Trophoblast cell (in vitro differentiated cells and primary cell): Measurements from ENCODE around the gene ZNF747.

Experiments used
- DNase-seq, 2 donors: peaks; one replicate each; pipeline ENCODE4 v3.0.0-alpha.2; 2016
- H2AFZ ChIP-seq: 2 replicates; pipeline ENCODE4 v1.6.1; 2013; ENCODE audit warnings: low read length, moderate library complexity, mild to moderate bottlenecking; ENCODE audit not compliant: insufficient read depth, poor library complexity
- H2AK5ac ChIP-seq: 2 replicates; pipeline ENCODE4 v1.6.1; 2013; ENCODE audit warnings: mild to moderate bottlenecking, low read length
- H2BK120ac ChIP-seq: 2 replicates; pipeline ENCODE4 v1.6.1; 2013; ENCODE audit warnings: low read length, mild to moderate bottlenecking, moderate library complexity; ENCODE audit not compliant: insufficient read depth, poor library complexity
- H2BK12ac ChIP-seq: 2 replicates; pipeline ENCODE4 v1.6.1; 2013; ENCODE audit warnings: mild to moderate bottlenecking, low read length, moderate library complexity
- H2BK5ac ChIP-seq: 2 replicates; pipeline ENCODE4 v1.6.1; 2013; ENCODE audit warnings: low read length, low read depth, moderate library complexity, mild to moderate bottlenecking; ENCODE audit not compliant: poor library complexity
- H3K14ac ChIP-seq: 2 replicates; pipeline ENCODE4 v1.6.1; 2013; ENCODE audit warnings: mild to moderate bottlenecking, low read length
- H3K18ac ChIP-seq: 2 replicates; pipeline ENCODE4 v1.6.1; 2013; ENCODE audit warnings: mild to moderate bottlenecking, low read length
- H3K23ac ChIP-seq: 2 replicates; pipeline ENCODE4 v1.6.1; 2013; ENCODE audit warnings: low read length
- H3K27ac ChIP-seq: 2 replicates; pipeline ENCODE4 v1.5.1; 2013; ENCODE audit warnings: low read depth, mild to moderate bottlenecking, inconsistent platforms, low read length, moderate library complexity
- H3K27me3 ChIP-seq: 2 replicates; pipeline ENCODE4 v1.6.1; 2013; ENCODE audit warnings: inconsistent platforms, mild to moderate bottlenecking, low read length, moderate library complexity; ENCODE audit not compliant: insufficient read depth
- H3K36me3 ChIP-seq, 2 experiments: 1 replicate in 1 of 2; 2 replicates in 1 of 2; pipeline ENCODE4 v1.6.1; 2013; ENCODE audit warnings: low read length in 2 of 2, mild to moderate bottlenecking in 2 of 2, moderate library complexity in 1 of 2; ENCODE audit not compliant: insufficient read depth in 2 of 2, control insufficient read depth in 1 of 2
- H3K4ac ChIP-seq: 2 replicates; pipeline ENCODE4 v1.6.1; 2013; ENCODE audit warnings: low read depth, mild to moderate bottlenecking, low read length, moderate library complexity
- H3K4me1 ChIP-seq, 2 experiments: 1 replicate in 1 of 2; 2 replicates in 1 of 2; pipeline ENCODE4 v1.6.1; 2013; ENCODE audit warnings: low read length in 2 of 2, mild to moderate bottlenecking in 2 of 2, moderate library complexity in 1 of 2; ENCODE audit not compliant: insufficient read depth in 2 of 2, control insufficient read depth in 1 of 2
- H3K4me2 ChIP-seq: 2 replicates; pipeline ENCODE4 v1.6.1; 2013; ENCODE audit warnings: inconsistent platforms, mild to moderate bottlenecking, low read length, moderate library complexity
- H3K4me3 ChIP-seq: 2 replicates; pipeline ENCODE4 v1.5.1; 2013; ENCODE audit warnings: mild to moderate bottlenecking, low read depth, low read length, inconsistent platforms
- H3K79me1 ChIP-seq: one replicate; pipeline ENCODE4 v1.6.1; 2013; ENCODE audit warnings: low read length
- H3K79me2 ChIP-seq: 2 replicates; pipeline ENCODE4 v1.6.1; 2013; ENCODE audit warnings: low read length, mild to moderate bottlenecking; ENCODE audit not compliant: control insufficient read depth, insufficient read depth, poor library complexity
- H3K9ac ChIP-seq: 2 replicates; pipeline ENCODE4 v1.6.1; 2013; ENCODE audit warnings: mild to moderate bottlenecking, low read length
- H3K9me3 ChIP-seq: 2 replicates; pipeline ENCODE4 v1.6.1; 2013; ENCODE audit warnings: low read depth, mild to moderate bottlenecking, control low read depth, inconsistent platforms, low read length; ENCODE audit not compliant: insufficient read depth
- H4K12ac ChIP-seq: 2 replicates; pipeline ENCODE4 v1.6.1; 2013; ENCODE audit warnings: low read depth, mild to moderate bottlenecking, low read length, moderate library complexity
- H4K8ac ChIP-seq: 2 replicates; pipeline ENCODE4 v1.6.1; 2013; ENCODE audit warnings: low read depth, mild to moderate bottlenecking, low read length, moderate library complexity
- H4K91ac ChIP-seq: one replicate; pipeline ENCODE4 v1.6.1; 2013; ENCODE audit warnings: low read depth, mild to moderate bottlenecking, low read length, moderate library complexity
- WGBS: extraction: QIAGEN DNeasy Blood & Tissue Kit; methylation state at CpG from one replicate; pipeline ENCODE4 v1.1.7; 2013; ENCODE audit warnings: missing lambda C conversion rate; ENCODE audit not compliant: insufficient read length, insufficient coverage; ENCODE audit errors: extremely low coverage; 5-methylcytosine and 5-hydroxymethylcytosine counted together

Gene ZNF747

GRCh38 chr16:30533748-30534367 is 800 bp downstream of the ZNF747 start:
- WGBS = no CpG with 5 or more reads among the region's 29 CpGs
- Histone ChIP-seq H3K36me3 (peaks cover 11 to 13% of the 10 kb centered on the region in 2 experiments), H4K12ac (peak overlapping the region; percentile 97), H4K91ac (peak overlapping the region; percentile 94), H3K4me2 (peak overlapping the region; percentile 70), H3K27me3 (no peaks in the 10 kb centered on the region), H3K4ac (peak overlapping the region; percentile 85), H3K4me3 (peak overlapping the region; percentile 71), H3K4me1 (peaks cover 6 to 19% of the 10 kb centered on the region in 2 experiments), H3K9me3 (no peaks in the 10 kb centered on the region), H3K27ac (no peak overlapping the region), H2BK120ac (peak overlapping the region; percentile 67), H2AFZ (peak overlapping the region; percentile 51), H3K79me1 (peaks cover 18% of the 10 kb centered on the region), H2AK5ac (no peak overlapping the region), H2BK12ac (peak overlapping the region; percentile 42), H4K8ac (peak overlapping the region; percentile 97), H3K23ac (no peak overlapping the region), H3K79me2 (peaks cover 9% of the 10 kb centered on the region), H2BK5ac (peak overlapping the region; percentile 81), H3K9ac (peak overlapping the region; percentile 87), H3K18ac (peak overlapping the region; percentile 88), H3K14ac (peak overlapping the region; percentile 96)
- DNase-seq = no peak

GRCh38 chr16:30533146-30533522 is 1.5 kb downstream of the ZNF747 start:
- H4K91ac ChIP-seq = no peak overlapping the region
- no peak overlapping the region for H3K4ac ChIP-seq
- H3K14ac ChIP-seq = no peak overlapping the region
- no peak overlapping the region for H2AFZ ChIP-seq
- no peaks in the 10 kb centered on the region for H3K27me3 ChIP-seq
- no peak overlapping the region for H3K27ac ChIP-seq
- H3K9ac ChIP-seq = no peak overlapping the region
- no peaks in the 10 kb centered on the region for H3K9me3 ChIP-seq
- WGBS = no CpG with 5 or more reads among the region's 11 CpGs
- H3K79me1 ChIP-seq = peaks cover 18% of the 10 kb centered on the region
- no peak overlapping the region for H4K8ac ChIP-seq
- no peak overlapping the region for H2BK5ac ChIP-seq
- H3K4me1 ChIP-seq = peaks cover 9 to 24% of the 10 kb centered on the region in 2 experiments
- H3K23ac ChIP-seq = no peak overlapping the region
- peaks cover 11 to 13% of the 10 kb centered on the region in 2 experiments for H3K36me3 ChIP-seq
- H3K18ac ChIP-seq = no peak overlapping the region
- peaks cover 9% of the 10 kb centered on the region for H3K79me2 ChIP-seq
- peak; percentile 53 to 66 for DNase-seq
- no peak overlapping the region for H4K12ac ChIP-seq
- H2AK5ac ChIP-seq = no peak overlapping the region
- H3K4me2 ChIP-seq = no peak overlapping the region
- H2BK120ac ChIP-seq = no peak overlapping the region
- H2BK12ac ChIP-seq = no peak overlapping the region
- no peak overlapping the region for H3K4me3 ChIP-seq

DNA sequence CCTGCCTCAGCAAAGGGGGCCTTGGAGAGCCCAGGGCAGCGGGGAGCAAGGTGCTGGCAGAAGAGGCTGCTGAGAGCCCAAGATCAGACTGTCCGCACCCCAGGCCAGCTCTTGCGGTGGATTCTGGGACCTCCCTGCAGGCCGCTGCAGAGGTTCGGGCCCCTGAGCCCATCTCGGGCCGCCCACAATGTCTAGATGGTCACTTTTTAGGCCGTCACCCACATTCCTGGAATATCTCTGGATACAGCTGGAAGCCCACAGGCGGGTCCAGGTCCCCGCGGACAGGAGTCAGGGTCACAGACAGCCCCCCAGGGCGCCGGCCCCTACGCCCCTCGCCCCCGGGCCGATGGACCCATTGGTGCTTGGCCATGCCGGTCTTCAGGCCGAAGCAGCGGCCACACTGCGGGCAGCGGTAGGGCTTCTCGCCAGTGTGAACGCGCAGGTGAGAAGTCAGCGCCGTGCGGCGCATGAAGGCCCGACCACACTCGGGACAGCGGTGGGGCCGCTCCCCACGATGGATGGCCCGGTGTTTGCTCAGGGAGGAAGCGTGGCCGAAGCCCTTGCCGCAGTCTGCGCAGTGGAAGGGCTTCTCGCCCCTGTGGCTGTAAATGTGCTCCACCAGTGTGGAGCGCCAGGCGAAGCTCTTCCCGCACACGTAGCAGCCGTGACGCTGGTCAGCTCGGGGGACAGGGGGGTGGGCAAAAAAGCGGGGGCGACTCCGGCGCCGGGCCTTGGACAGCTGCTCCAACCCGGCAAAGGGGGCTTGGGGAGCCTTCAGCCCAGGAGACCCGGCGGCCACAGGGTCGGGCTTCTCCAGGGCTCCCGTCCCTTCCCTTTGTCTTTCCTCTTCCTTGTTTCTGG is 2.1 kb downstream of the ZNF747 start:
- WGBS = no CpG with 5 or more reads among the region's 57 CpGs
- H3K14ac ChIP-seq = no peak overlapping the region
- peaks cover 9% of the 10 kb centered on the region for H3K79me2 ChIP-seq
- no peak overlapping the region for H3K4me3 ChIP-seq
- H2BK12ac ChIP-seq = no peak overlapping the region
- H3K18ac ChIP-seq = peak overlapping the region; percentile 42
- DNase-seq = no peak
- no peak overlapping the region for H3K4ac ChIP-seq
- H2BK5ac ChIP-seq = no peak overlapping the region
- no peak overlapping the region for H2BK120ac ChIP-seq
- H3K9ac ChIP-seq = no peak overlapping the region
- H3K36me3 ChIP-seq = peaks cover 11 to 13% of the 10 kb centered on the region in 2 experiments
- no peak overlapping the region for H3K27ac ChIP-seq
- H2AK5ac ChIP-seq = no peak overlapping the region
- no peak overlapping the region for H2AFZ ChIP-seq
- H3K9me3 ChIP-seq = no peaks in the 10 kb centered on the region
- peaks cover 9 to 28% of the 10 kb centered on the region in 2 experiments for H3K4me1 ChIP-seq
- H3K4me2 ChIP-seq = no peak overlapping the region
- no peak overlapping the region for H3K23ac ChIP-seq
- no peak overlapping the region for H4K91ac ChIP-seq
- no peak overlapping the region for H4K12ac ChIP-seq
- peaks cover 20% of the 10 kb centered on the region for H3K79me1 ChIP-seq
- no peak overlapping the region for H4K8ac ChIP-seq
- H3K27me3 ChIP-seq = no peaks in the 10 kb centered on the region

GRCh38 chr16:30530163-30531037 is 4.3 kb downstream of the ZNF747 start:
- Histone ChIP-seq H2BK12ac (no peak overlapping the region), H3K14ac (no peak overlapping the region)
- peak; percentile 27 to 38 for DNase-seq

More at GRCh38 chr16:30530163-30531037, 4.3 kb downstream of the ZNF747 start:
- no peak overlapping the region for H3K18ac ChIP-seq
- H2BK5ac ChIP-seq = no peak overlapping the region
- no peak overlapping the region for H3K4me2 ChIP-seq
- no peaks in the 10 kb centered on the region for H3K9me3 ChIP-seq
- H3K27ac ChIP-seq = no peak overlapping the region
- peaks cover 15% of the 10 kb centered on the region for H3K79me2 ChIP-seq
- H3K79me1 ChIP-seq = peaks cover 26% of the 10 kb centered on the region
- H3K23ac ChIP-seq = no peak overlapping the region
- H3K4me1 ChIP-seq = peaks cover 6 to 26% of the 10 kb centered on the region in 2 experiments
- H2AK5ac ChIP-seq = no peak overlapping the region
- H3K9ac ChIP-seq = peak overlapping the region; percentile 23
- WGBS = no CpG with 5 or more reads among the region's 13 CpGs
- H3K4me3 ChIP-seq = no peak overlapping the region
- H4K91ac ChIP-seq = no peak overlapping the region
- H3K4ac ChIP-seq = no peak overlapping the region
- H3K36me3 ChIP-seq = peaks cover 11 to 13% of the 10 kb centered on the region in 2 experiments
- H4K8ac ChIP-seq = no peak overlapping the region
- H3K27me3 ChIP-seq = no peaks in the 10 kb centered on the region
- no peak overlapping the region for H4K12ac ChIP-seq
- H2BK120ac ChIP-seq = no peak overlapping the region
- no peak overlapping the region for H2AFZ ChIP-seq
